GM18519 (cell line): ENCODE results near the gene CAPG.
"Not testable (repeated sequence)": the region's sequence is repeated elsewhere in the genome, so short reads cannot be mapped to it uniquely, and the experiment has no call there.

ENCODE experiments used
- ATAC-seq: cut with Tn5 transposase; IDR thresholded peaks from one replicate; pipeline ENCODE4 v1.9.1; 2021; ENCODE audit warnings: mild to moderate bottlenecking, moderate library complexity; ENCODE audit not compliant: unreplicated experiment, low FRiP score

Gene CAPG

DNA sequence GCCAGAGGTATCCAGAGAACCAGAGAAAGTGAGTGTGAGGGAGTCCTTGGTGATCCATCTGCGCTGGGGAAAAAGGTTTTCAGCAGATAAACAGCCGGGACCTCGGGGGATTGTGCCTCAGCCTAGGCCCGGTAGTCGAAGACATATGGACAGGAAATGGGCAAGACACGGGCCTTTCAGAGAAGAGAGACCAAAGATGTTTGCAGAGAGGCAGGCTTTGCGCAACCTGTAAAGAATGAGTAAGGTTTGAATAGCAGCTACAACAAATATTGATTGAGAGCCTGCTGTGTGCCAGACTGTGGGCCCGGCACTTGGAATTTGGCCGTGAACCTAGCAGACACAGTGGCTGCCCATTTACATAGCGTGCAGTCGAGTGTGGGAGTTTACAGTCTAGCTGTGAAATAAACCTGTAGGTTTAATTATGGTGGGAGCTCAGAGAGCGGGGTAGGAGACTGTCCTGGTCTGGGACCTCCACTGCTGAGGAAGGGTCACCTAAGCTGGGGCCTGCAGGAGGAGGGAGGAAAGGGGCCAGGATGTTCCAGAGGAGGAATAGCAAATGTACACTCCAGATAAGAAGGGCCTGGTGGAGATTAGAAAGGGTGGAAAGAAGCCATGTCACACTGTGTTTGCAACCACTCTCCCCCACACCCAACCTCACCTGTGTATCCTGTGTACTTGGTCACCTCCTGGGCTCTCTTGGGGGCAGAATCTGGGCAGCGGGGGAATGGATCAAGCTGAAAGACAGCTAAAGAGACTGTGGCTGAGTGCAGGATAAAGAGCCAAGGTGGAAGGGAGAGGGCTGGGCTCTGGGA is 11.3 kb upstream of the CAPG start:
- ATAC-seq, result no peak

DNA sequence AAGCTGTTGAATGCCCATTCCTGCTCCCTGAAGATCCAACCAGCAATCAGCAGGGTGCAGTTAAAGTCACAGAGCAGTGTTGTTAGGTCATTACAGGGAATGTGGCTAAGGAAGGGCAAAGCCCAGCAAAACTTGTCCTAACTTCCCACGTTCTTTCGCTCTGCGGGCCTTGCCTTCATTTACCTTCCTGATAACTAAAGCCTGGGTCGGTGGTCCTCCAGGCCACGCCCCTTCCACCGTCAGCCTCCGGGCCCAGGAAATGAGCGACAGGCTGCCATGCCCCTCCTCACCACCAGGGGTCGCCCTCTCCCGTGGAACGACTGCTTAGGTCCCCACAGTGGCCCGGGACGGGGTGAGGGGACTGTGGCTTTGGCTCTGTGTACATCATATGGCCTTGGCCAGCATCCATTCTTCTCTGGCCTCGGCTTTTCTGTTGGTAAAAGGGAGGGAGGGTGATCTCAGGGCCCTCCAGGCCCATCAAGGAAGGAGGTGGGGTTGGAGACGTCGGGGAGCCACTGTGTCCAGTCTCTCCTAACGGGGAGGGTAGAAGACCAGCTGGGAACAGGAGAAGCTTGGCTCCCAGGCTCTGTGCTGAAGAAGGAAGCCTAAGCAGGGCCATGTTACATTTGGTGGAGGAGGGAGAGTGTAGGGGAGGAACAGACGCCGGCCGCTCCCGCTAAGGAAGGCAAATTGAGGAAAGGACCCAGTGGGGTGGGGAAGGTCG is 10.5 kb upstream of the CAPG start:
- ATAC-seq, result peak; percentile 51

DNA sequence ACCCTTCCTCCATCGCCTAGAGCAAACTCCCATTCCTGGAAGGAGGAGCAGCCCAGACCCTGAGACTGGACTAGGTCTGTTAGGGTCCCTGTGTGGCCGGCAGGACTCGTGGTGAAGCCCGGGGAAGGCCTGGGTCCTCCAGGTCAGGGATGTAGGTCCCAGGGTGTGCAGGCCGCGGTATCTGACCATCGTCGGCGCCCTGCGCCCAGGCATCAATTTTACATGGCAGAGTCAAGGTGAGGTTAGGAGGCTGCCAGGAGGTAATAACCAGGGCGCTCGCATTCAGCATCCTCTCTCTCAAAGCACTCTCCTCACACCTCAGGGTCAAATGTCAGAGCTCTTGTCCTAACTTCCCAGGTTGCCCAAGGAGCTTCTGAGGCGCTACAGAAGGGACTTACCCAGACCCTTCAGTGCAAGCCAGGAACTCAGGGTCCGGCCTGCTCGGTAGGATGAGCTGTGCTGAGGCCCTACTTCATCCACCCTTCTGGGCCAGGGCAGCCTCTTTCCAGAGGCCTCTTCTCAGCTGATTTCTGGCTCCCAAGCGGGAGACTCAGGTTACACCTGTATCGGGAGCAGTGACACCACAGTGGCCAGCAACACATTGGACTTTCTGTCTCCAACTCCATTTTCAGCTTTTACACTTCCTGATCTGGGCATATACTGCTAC is 9.0 kb upstream of the CAPG start:
- ATAC-seq, result no peak

GRCh38 chr2:85418132-85419008 is 8.2 kb upstream of the CAPG start, which contains the start of gene SH2D6:
Gene SH2D6, plus strand, starts transcription at chr2:85418714. Its CDS starts 10,752 bp downstream, at chr2:85429466.
- ATAC-seq, result peak; percentile 62

DNA sequence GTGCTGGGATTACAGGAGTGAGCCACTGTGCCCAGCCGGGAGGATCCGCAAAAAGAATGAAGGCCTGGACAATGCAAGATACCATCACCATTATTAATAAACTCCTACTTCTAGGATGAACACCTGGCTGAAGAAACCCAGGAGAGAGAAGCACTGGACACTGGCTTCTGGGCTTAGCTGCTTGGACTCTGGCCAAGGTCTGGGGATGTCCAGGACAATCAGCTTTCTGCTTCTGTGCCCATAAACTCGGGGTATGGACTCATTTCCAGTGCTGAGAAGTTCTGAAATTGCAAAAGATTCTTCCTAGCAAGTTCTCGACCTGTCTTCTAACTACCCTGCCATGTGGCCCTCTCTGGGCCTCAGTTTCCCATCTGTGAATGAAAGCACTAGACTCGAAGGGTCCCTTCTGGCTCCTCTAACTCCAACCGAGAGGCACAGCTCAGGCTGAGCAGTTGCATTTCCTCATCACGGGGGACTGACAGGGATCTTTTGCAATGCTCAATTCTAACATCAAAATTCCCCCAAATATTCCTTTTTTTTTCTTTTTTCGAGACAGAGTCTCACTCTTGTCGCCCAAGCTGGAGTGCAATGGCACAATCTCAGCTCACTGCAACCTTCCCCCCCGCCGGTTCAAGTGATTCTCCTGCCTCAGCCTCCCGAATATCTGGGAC is 5.9 kb upstream of the CAPG start:
- ATAC-seq, result no peak

DNA sequence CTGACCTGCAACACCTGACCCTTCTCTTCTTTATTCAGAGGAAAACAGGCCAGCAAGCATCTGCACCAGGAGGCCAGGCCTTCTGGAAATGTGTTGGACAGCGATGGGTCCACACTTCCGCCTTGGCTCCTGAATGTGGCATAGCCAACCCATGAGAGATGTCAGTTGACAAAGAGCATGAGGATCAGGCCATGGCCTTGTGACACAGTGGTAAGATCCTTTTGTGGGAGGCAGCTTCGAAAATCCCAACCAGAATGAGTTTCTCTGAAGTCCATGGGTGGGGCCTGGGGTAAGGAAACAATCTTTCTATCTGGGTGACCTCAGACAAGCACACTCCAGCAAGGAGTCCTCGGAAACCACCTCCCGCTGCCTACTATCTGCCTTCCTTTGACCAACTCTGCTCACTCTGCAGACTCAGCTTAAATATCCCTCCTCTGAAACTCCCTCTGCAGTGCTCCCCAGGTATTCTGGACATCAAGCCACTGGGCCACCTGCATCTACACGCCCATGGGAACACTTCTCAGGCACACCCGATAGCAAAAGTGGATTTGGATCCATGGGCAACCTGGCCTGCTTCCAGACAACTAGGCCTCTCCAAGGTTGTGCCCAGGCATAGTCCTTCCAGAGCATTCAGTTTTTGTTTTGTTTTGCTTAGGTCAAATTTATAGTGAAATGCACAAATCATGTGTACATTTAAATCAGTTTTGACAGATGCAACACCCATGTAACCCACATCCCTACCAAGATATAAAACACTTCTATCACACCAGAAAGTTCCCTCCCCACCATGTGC is 4.8 kb upstream of the CAPG start:
- no peak for ATAC-seq

DNA sequence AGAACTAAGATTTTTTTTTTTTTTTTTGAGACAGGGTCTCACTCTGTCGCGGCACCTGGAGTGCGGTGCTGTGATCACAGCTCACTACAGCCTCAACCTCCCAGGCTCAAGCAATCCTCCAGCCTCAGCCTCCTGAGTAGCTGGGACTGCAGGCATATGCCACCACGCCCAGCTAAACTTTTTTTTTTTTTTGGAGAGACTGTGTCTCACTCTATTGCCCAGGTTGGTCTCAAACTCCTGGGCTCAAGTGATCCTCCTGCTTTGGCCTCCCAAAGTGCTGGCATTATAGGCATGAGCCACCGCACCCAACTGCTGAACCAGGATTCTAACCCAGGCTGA is 4.2 kb upstream of the CAPG start:
- not testable (repeated sequence) for ATAC-seq

- no peak for ATAC-seq
These were observed 3.6 kb upstream of the CAPG start for GRCh38 chr2:85413592-85414420.

GRCh38 chr2:85411405-85411748 is 1.2 kb upstream of the CAPG start:
- no peak for ATAC-seq

DNA sequence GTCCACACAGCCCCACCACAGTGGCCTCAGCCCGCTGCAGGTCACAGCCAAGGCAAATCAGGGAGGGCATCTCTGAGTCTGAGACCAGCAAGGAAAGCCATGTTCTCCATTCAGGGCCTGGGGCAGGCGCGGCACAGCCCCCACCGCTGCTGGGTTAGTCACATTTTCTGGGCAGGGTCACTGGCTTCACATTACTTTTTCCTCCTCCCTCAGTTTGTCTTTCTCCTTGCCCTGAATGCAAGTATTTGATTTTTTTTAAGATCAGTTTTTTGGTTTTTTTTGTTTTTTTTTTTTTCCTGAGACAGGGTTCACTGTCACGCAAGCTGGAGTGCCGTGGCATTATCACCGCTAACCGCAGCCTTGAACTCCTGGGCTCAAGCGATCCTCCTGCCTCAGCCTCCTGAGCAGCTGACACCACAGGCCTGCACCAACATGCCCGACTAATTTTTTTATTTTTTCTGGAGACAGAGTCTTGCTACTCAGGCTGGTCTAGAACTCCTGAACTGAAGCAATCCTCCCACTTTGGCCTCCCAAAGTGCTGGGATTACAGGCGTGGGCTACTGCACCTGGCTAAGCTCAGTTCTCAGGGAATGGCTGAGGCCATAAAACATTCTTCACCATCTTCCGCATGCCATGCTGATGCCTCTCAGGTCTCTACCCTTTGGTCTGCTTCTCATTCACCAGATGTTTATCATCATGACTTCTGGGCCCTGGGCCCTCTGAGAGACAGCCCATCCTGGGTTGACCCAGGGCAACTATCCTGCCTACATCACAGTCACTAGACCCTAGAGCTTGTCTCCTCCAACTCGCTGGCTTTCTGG is 628 bp upstream of the CAPG start:
- no peak for ATAC-seq

DNA sequence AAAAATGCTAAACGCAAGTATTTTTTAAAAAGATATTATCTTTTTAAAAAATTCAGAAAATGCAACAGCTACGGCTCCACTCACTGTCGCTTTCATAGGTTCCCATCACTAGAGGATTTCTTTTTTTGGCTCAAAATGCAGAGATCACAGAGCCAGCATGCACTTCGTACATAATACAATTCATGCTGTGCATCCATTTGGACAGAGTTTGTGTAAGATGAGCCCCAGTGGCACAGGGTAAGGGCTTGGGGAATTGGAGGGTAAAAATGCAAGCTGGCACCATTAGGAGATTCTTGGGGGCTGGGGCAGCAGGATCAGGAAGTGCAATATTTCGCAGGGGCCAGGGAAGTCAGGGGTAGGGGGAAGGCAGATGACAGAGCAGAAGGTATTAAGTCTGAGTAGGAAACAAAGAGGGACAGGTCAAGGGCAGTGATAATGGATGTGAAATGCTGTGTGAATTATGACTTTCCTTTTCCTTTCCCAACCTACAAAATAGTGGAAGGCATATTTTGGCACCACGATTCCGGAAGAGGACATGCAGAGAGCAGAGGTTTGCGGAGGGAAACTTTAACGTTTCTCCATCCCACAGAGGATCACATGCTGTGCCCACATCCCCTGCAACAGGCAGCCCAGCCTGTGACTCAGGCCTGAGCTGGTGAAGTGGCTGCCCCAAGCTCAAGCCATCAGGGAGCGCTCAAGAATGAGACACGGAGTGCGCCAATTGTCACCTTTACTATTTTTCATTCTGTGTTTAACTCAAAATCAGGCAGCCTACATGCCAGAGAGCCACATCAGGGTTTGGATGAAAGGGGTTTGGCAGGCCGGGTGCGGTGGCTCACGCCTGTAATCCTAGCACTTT is 4.7 kb downstream of the CAPG start:
- no peak for ATAC-seq

DNA sequence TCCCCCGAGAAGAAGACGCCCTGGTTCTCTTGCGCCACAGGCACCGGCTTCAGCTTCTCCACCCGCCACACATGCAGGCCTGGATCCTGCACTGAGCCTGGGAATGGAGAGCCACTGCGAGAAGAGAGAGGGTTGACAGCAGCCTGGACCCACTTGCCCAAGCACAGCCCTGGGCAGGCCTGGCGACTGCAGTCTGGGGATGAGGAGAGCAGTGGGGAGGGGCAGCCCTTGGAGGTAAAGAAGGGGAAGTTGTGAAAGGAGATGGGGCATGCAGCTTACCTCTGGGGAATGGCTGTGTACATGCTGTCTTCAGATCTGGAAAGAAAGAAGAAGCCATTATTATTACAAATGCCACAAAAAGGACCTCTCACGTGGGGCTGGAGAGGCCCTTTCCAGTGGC is 8.3 kb downstream of the CAPG start:
- ATAC-seq, result no peak

DNA sequence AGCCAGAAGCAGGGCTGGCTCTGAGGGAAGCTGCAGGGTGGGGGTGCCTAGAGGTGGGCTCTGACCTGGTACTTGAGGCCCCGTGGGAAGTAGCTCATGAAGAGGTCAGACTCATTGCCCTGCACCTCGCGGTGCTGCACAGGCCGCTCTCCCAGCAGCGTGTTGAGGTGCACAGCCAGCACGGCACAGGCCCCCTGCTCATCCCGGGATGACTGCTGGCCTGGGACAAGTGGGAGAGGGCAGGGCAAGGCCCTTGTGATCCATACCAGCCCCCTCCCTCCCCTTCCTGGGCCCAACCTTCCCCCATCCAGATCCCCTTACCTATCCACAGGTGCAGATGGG is 8.7 kb downstream of the CAPG start:
- ATAC-seq, result no peak

- ATAC-seq, result no peak
These were observed 9.4 kb downstream of the CAPG start for GRCh38 chr2:85400541-85401463.

GRCh38 chr2:85400023-85400422 is 10.1 kb downstream of the CAPG start:
- ATAC-seq, result no peak

DNA sequence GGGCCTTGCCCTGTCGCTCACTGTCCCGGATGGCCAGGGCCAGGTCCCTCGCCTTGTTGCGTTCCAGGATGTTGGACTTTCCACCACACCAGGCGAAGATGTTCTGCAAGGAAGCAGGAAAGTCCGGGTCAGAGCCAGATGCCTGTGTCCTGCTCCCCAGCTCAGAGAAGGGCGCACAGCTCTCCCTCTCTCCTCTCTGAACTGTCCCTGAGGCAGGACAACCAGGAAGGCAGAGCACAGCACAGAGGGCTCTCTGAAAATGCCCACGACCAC is 11.0 kb downstream of the CAPG start:
- no peak for ATAC-seq
